ENCODE measurements around the gene TYW1.
"Not testable (repeated sequence)": the region's sequence is repeated elsewhere in the genome, so short reads cannot be mapped to it uniquely, and the experiment has no call there.

The TYW1 gene

DNA sequence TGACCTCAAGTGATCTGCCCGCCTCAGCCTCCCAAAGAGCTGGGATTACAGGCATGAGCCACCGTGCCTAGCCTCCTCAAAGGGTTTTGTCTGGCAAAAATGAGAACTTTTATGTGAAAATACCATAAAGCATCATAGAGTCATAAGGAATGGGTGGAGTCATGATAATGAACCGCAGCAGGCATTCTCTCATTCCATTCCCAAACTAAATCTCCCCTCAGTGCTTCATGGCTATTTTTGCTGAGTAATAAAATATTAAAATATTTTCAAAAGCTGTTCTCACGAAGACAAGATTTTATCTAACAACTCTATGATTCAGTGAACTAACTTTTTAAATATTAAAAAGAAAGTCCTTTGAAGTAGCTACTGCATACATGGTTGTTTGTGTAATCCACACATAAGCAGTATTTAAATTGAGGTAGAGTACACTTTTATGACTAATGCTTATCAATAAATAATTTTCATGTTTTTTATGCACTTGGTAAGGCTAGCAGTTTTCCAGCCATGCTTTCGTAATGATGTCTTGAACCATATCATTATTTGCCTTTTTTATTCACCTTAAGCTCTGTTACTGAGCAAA is 195.6 kb downstream of the TYW1 start:
- DNase-seq = not testable (repeated sequence)

DNA sequence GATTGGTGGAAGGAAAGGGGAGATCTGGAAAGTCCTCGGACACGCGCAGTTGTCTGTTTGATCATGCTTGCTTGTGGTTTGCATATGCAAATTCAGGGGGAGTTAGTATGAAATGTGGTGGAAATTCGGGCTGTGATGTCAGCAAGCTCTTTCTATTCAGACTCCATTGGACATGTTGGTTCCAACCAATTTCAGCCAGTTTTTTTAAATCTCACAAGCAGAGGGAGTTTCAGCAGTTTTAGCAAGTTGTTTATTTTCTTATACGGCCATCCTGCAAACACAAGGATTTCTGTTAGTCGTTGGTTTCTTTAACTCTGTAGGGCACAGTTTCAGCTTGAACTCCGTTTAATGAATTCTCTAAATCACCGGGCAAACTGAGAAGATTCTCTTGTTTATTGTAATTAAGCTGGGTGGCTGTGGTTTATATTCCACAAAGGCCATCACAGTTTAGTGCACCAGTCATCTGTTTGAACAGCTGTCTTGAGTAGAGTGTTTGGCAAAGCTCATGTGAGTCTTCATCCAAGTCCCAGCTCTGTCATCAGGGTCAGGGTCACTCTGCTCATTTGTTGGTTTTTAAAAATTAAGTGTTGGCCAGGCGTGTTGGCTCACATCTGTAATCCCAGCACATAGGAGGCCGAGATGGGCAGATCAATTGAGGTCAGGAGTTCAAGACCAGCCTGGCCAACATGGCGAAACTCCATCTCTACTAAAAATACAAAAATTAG is 196.4 kb downstream of the TYW1 start:
- DNase-seq = not testable (repeated sequence)

DNA sequence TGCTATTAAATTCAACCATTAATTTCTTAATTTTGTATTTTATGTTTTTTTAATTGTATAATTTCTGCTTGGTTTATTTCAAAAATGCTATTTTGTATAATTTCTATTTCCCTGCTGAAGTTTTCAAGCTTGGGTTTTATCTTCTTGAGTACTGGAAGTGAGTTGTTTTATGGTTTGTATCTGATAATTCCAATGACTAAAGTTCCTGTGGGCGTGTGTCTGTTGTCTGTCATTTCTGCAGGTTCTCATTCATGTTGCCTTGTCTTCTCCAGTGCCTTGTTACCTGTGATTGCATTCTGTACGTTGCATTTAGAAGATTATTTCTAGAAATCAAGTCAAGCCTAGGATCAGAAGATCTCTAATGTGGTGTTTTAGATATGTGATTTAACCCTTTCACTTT is 199.5 kb downstream of the TYW1 start:
- not testable (repeated sequence) for DNase-seq

DNA sequence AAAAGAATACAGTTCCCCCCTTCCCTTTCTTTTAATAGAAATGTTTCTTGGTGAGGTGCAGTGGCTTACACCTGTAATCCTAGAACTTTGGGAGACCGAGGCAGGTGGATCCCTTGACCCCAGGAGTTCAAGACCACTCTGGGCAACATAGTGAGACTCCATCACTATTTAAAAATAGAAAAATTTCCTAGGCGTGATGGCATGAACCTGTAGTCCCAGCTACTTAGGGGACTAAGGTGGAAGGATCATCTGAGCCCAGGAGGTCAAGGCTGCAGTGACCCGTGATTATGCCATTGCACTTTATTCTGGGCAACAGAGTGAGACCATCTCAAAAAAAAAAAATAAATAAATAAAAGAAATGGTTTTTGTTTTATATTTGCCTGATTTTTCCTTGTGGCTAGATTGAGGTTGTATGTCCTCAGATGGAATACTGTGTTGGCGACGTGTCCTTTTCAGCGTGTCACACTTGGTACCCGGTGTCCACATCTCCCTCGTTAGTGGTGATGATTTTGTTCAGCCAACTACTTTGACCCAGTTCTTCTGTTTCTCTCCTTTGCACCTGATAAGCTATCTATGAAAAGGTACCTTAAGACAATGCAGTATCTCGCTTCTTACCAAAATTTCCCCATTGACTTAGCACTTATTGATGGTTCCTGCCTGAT is 202.4 kb downstream of the TYW1 start:
- DNase-seq = not testable (repeated sequence)

DNA sequence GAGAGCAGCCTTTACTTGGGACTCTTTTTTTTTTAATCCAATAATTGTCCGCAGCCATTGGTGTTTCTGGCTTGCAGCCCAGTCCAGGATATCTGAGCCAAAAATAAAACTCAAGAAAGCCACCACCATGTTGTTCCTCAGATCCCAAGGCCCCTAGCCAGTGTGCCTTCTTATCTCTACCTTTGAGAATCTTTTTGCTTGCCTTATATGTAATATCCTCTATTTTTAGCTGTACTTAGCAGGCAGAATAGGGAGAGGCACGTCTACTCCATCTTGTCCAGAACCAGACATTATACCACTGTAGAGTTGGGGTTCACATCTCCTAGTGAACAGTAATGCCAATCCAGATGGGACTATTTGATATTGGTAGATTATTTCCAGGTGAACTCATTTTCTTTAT is 209.1 kb downstream of the TYW1 start:
- not testable (repeated sequence) for DNase-seq

DNA sequence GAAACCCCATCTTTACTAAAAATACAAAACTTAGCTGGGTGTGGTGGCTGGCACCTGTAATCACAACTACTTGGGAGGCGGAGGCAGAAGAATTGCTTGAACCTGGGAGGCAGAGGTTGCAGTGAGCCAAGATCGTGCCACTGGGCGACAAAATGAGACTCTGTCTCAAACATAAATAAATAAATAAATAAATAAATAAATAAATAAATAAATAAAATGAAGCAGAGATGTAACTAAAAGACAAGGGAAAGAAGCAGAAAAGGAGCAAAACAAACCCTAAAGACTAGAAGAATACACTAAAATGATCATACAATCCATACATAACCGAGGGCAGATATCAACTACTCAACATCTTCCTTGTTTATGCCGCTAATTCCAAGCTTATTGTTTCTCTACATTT is 209.8 kb downstream of the TYW1 start:
- no peak for DNase-seq

DNA sequence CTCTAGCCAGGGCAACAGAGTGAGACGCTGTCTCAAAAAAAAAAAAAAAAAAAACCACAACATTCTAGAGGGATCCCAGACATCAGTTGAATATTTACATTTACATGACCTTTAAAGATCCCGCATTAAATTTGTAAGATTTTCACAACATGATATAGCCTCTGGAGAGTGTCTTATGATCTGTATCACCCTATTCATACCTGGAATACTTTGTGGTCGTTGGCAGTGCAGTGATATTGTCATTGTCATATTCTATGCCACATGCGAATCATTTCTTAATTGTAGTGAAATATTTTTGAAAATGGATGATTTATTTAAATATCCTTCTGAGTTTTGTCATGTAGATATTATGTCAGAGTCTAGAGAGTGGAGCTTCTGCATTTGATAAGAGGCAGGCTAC is 212.0 kb downstream of the TYW1 start:
- DNase-seq = not testable (repeated sequence)

DNA sequence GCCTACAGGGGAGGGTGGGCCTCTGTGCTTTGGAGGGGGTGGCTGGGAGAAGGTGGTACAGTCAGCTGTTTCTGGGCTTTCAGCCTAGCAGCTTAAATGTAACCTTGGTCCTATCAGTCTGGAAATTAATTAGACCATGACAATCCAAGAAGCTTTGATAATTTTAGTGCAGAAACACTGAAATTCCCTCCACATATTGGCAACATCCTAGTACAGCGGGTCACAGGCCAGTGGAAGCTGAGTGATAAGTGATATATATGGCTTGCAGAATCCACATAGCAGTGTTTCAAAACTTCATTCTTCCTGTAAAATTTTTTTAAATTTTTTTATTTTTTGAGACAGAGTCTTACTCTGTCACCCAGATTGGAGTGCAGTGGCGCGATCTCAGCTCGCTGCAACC is 212.6 kb downstream of the TYW1 start:
- no peak for DNase-seq

DNA sequence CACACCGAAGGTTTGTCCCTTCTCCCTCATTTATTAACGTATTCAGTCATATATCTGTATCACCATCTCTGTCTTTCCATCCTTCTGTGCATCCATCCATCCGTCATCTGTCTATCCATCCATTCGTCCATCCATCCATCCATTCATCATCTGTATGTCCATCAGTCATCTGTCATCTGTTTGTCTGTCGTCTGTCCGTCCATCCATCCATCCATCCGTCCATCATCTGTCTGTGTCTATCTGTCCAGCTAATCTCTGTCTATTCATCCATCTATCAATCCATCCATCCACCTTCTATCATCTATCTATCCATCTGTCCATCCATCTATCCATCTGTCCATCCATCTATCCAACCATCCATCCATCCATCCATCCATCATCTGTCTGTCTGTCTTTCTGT is 213.9 kb downstream of the TYW1 start:
- no peak for DNase-seq

DNA sequence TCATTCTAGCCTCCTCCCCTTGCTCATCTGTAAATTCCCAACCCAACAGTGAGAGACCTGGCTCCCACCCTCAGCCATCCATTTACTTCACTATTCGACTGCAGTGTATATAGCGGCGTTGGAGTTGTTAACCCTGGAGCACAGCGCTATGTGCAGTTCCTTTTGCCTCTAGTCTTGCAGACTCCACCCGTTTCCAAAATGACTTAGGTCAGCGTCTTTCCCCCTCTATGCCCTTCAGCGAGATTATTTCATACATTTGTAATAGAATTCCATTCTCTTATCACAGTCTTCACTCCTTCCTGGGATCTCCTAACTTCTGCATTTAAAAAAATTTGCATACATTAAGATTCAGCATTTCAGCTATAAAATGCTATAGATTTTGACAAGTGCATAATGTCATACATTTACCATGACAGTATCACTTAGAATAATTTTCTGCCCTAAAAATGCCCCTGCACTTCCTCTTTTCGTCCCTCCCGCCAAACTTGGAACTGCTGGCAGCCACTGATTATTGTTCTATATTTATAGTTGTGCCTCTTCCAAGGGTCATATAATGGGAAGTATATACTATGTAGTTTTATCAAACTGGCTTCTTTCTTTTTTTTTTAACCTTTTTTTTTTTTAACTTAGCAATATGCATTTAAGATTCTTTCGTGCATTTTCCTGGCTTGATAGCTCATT is 215.2 kb downstream of the TYW1 start:
- not testable (repeated sequence) for DNase-seq

DNA sequence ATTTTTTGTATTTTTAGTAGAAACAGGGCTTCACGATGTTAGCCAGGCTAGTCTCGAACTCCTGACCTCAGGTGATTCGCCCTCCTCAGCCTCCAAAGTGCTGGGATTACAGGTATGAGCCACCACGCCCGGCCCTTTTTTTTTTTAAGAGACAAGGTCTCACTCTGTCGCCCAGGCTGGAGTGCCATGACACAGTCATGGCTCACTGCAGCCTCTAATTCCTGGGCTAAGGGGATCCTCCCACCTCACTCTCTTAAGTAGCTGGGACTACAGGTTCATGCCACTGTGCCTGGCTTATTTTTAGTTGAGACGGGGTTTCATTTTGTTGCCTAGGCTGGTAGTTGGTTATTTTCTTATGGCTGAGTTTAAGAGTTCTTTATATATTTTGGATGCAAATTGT is 216.4 kb downstream of the TYW1 start:
- DNase-seq = not testable (repeated sequence)

DNA sequence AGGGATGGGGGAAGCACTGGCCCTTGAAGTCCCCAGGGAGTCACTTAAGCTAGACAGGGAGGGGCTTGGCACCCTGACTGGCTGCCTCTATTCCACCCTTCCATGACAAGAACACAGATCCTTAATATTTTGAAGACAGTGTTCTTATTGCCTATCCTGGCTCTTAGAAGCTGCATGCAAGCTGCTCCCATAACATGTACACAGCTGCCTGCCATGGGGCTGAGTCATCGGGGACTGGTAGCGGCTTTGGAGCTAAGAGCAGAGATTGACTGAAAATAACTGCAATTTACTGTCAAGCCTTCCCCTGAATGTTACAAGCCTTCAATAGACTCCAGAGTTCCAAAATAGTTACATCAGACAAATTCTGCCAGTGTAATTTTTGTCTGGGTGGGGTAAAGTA is 226.9 kb downstream of the TYW1 start:
- not testable (repeated sequence) for DNase-seq

DNA sequence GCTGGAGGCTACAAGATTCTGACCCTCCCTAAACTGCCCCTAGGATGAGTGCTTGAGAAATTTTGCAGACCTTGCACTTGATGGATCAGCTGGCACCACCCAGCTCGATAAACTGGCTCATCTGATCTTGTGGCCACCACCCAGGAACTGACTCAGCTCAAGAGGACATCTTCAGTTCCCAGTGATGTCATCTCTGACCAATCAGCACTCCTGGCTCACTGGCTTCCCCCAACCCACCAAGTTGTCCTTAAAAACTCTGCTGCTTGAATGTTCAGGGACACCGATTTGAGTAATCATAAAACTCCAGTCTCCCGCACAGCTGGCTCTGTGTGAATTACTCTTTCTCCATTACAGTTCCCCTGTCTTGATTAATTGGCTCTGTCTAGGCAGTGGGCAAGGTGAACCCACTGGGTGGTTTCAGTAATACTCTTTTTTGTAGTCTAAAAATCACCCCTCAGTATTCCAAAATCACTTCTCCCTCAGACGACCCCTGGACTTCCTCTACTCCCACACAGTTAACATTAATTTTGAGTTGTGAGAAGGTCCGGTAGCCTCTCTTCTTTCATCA is 229.8 kb downstream of the TYW1 start:
- DNase-seq = not testable (repeated sequence)

DNA sequence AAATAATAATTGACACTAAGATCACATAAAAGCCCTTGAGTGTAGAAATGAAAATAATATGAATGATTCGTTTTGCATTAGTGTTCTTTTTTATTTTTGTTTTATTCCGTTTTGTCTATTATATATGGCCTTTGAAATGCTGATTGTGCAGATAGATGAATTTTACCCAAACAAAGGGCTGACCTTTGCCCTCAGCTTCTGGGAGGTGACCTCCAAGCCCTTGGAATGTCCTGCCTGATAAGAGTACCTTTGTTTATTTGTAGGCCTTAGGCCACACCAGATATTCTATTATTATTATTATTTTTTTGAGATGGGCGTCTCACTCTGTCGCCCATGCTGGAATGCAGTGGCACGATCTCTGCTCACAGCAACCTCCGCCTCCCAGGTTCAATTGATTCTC is 230.3 kb downstream of the TYW1 start:
- not testable (repeated sequence) for DNase-seq

DNA sequence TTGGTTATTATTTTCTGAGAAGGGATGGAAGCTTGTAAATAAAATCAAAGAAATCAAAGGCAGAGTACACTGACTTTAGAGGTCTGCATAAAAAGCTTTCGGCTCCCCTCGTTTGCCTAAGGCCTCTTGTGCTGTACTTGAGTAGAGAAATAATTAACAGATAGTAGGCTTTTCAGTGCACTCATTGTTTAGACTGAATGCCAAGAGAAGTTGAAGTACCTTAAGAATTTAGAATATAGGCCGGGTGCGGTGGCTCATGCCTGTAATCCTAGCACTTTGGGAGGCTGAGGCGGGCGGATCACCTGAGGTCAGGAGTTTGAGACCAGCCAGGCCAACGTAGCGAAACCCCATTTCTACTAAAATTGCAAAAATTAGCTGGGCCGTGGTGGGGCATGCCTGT is 232.4 kb downstream of the TYW1 start:
- not testable (repeated sequence) for DNase-seq

DNA sequence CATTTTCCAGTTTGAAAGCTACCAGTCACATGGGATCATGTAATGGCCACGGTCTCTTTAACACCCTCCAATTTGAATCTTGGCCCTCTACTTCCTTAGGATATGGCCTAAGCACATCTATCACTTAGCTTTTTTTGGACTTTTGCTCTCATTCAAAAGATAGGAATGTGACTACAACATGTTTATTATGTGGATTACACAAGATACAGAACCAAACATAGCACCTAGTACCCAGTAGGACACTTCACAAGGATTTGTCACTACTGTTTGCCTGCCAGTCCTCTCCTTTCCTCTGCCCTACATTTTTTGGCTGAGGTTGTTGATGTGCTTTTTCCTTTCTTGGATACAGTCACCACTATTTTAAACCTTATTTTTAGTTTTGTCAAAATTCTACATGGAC is 233.4 kb downstream of the TYW1 start:
- not testable (repeated sequence) for DNase-seq

DNA sequence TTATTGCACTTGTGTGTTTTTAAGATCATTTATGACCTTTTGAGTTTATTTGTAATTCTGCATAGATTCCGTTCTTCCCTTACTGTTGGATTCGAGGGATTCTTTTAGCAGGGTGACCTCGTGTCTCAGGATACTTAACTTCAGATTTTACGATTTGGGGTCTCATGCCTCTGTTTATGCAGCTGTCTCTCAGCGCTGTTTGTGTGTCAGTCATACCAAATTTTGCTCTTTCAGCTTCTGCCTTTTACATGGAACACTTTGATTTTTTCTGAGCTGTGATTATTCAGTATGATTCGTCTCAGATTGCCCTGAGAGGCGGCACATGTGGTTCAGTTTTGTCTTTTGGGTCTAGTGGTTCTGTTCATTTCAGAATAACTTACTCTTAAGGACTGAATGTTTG is 236.9 kb downstream of the TYW1 start:
- not testable (repeated sequence) for DNase-seq

DNA sequence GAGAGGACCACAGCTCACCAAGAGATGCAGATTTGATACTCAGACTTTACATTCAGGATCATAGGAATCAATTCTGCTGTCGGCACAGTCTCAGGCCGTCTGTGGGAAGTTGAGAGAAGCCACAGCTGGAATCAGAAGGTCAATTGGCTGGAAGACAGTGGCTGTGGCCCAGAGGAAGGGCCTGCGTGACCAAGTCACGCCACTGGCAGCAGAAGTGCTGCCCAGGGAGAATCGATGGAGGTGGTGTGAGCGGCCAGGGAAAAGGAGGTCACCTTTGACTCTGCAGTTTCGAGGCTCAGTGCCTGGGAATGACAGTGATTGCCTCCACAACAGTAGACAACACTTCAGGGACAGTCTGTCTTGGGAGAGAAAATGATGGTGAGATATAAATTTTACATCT is 239.6 kb downstream of the TYW1 start:
- DNase-seq = not testable (repeated sequence)

DNA sequence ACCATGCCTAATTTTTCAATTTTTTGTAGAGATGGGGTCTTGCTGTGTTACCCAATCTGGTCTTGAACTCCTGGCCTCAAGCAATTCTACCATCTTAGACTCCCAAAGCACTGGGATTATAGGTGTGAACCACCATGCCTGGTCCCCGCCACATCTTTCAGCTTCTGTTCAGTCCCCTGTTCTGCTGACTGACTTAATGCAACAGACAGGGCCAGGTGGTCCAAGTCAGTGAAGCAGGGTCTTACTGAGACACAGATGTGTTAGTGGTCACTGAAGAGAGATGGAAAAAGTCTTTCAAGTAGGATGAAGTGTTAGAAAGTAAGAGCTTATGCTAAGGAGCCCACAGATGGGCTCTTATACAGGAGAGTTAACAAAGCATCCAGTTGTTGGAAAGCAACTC is 246.2 kb downstream of the TYW1 start:
- not testable (repeated sequence) for DNase-seq

DNA sequence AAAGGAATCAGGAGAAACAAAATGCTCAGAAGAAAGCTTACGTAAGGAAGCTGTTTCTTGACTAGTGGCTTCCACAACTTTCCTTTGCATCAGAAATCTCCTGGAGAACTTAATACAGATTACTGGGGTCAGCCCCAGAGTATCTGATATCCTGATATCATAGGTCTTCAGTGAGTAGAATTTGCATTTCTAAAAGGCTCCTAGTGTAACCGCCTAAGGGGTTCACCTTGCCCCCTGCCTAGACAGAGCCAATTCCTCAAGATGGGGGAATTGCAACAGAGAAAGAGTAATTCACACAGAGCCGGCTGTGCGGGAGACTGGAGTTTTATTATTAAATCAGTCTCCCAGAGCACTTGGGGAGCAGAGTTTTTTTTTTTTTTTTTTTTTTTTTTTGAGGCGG is 251.7 kb downstream of the TYW1 start:
- not testable (repeated sequence) for DNase-seq

DNA sequence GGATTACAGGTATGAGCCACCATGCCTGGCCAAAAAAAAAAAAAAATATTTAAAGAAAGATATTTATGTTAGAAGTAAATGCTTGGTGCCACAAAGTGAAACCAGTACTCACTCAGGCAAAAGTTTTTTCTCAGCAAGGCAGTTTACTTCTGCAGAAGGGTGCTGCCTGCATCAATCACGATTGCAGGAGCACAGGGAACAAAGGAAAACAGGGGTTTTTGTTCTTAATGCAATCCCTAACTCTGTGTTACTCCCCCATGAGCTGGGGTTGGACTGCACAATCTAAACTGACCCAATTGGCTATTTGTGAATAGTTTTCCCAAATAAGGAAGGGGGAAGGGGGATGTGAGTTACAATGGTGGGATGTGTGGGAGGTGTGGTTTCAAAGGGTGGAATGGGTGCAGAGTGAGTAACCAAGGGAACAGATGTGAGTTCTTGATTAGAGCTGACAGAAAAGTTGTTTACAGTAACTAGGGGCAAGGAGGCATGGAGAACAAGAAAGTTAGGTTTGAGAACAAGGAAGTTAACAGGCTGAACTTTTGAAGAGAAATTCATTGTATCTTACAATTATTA is 255.4 kb downstream of the TYW1 start:
- DNase-seq = no peak

DNA sequence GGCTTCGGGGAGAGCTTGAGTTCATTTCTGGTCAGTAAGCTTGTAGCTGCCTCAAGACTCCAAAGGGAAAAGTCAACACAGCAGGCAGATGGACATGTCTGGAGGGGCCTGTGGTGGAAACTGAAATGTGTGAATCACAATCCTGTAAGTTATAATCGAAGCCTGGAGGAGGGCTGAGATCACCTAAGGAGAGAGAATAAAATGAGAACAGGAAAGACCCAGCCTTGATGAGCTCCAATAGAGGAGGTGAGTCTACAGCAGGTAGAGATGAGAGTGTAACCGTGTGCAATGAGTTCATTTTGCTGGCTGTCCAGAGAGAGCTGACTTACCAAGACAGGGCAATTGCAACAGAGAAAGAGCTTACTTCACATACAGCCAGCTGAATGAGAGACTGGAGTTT is 258.4 kb downstream of the TYW1 start:
- not testable (repeated sequence) for DNase-seq

DNA sequence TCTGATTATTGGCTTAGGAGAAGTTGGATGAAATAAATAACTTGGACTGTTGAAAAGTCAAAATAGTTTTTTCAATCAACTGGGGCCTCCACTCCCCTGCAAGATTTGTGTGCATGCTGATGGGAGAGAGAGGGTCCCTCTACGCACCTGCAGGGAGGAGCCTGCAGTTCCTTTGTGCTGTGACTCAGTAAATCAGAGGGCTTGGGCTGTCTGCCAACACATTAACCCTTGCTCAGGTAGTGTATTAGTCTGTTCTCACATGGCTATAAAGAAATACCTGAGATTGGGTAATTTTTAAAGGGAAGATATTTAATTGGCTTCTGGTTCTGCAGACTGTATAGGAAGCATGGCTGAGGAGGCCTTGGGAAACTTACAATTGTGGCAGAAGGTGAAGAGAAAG is 261.1 kb downstream of the TYW1 start:
- not testable (repeated sequence) for DNase-seq

Measured in stimulated activated CD4-positive, alpha-beta T cell treated with anti-CD3 and anti-CD28 coated beads, Interleukin-4, amount 100 ng/mL, for 1 hour (primary cell).